Measurements from ENCODE around the gene MYT1. TPM values are rescaled to one million over a fixed set of nuclear protein-coding genes. Genes with fewer than 3 reads are reported as not detected.
"Not testable (repeated sequence)": the region's sequence is repeated elsewhere in the genome, so short reads cannot be mapped to it uniquely, and the experiment has no call there.

The MYT1 gene
- total RNA-seq, 1 donor from 2014 or later, result 0.74 TPM

DNA sequence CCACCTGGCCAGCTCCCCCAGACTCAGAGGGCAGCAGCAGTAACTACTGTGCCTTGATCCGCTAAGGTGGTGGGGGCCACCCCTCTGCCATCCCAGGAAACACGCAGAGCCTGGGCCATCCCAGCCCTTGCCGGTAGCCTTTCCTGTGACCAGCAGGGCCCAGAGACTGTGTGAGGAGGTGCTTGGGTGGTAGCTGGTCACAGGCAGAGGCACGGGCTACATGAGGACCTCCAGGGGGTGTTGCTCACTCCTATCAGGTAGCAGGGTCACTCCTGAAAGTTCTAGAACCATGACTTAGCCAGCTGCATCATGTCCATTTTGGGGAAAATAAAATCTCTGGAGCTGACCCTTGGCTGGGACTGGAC, 114.0 kb downstream of the MYT1 start:
- Mint-ChIP-seq H3K36me3 (ENCODE audit: low read depth, unreplicated experiment) (peaks cover 25% of the 10 kb centered on the region), H3K9me3 (ENCODE audit: unreplicated experiment) (no peaks in the 10 kb centered on the region), H3K4me3 (ENCODE audit: unreplicated experiment) (no peak overlapping the region), H3K27ac (ENCODE audit: unreplicated experiment) (no peak overlapping the region), H3K27me3 (ENCODE audit: unreplicated experiment) (peaks cover 3% of the 10 kb centered on the region), H3K4me1 (ENCODE audit: unreplicated experiment) (no peaks in the 10 kb centered on the region)
- DNase-seq (ENCODE audit: low spot score), result no peak
- TF ChIP-seq, protein P1, sequence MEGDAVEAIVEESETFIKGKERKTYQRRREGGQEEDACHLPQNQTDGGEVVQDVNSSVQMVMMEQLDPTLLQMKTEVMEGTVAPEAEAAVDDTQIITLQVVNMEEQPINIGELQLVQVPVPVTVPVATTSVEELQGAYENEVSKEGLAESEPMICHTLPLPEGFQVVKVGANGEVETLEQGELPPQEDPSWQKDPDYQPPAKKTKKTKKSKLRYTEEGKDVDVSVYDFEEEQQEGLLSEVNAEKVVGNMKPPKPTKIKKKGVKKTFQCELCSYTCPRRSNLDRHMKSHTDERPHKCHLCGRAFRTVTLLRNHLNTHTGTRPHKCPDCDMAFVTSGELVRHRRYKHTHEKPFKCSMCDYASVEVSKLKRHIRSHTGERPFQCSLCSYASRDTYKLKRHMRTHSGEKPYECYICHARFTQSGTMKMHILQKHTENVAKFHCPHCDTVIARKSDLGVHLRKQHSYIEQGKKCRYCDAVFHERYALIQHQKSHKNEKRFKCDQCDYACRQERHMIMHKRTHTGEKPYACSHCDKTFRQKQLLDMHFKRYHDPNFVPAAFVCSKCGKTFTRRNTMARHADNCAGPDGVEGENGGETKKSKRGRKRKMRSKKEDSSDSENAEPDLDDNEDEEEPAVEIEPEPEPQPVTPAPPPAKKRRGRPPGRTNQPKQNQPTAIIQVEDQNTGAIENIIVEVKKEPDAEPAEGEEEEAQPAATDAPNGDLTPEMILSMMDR (IDR thresholded peaks at IDR 0.05; ENCODE audit: unreplicated experiment), result no peak

DNA sequence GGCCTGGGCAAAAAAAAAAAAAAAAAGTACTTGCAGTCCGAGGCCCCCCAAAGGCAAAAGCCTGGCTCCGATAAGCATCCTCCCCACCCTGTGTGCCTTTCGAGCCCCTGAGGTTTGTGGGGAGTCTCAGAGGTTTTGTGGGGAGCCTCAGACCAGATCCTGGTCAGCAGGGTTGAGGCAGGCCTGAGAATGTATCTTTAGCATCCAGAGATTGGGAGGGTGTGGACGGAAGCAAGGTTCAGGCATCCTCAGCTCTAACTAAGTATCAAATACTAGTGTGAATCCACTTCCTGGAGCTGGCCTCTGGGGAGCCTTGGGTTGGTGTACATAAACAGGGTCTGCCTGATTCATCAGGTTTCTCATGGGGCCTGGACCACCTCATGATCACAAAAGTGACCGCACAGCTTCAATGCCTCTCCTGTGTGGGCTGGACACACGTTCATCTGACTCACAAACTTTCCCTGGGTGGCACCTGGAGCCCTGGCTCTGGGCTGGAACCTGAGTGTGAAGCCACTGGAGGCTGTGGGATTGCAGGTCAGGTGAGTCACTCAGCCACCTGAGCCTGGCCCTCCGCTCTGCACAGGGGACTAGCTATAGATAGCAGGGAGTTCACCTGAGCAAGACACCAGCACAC, 115.7 kb downstream of the MYT1 start:
- H3K4me1 Mint-ChIP-seq (ENCODE audit: unreplicated experiment), result no peaks in the 10 kb centered on the region
- no peak overlapping the region for H3K27ac Mint-ChIP-seq (ENCODE audit: unreplicated experiment)
- peaks cover 32% of the 10 kb centered on the region for H3K36me3 Mint-ChIP-seq (ENCODE audit: low read depth, unreplicated experiment)
- no peak overlapping the region for H3K4me3 Mint-ChIP-seq (ENCODE audit: unreplicated experiment)
- H3K27me3 Mint-ChIP-seq (ENCODE audit: unreplicated experiment), result peaks cover 4% of the 10 kb centered on the region
- no peaks in the 10 kb centered on the region for H3K9me3 Mint-ChIP-seq (ENCODE audit: unreplicated experiment)
- TF ChIP-seq, protein P1 (IDR thresholded peaks at IDR 0.05; ENCODE audit: unreplicated experiment), result no peak
- DNase-seq (ENCODE audit: low spot score), result no peak

DNA sequence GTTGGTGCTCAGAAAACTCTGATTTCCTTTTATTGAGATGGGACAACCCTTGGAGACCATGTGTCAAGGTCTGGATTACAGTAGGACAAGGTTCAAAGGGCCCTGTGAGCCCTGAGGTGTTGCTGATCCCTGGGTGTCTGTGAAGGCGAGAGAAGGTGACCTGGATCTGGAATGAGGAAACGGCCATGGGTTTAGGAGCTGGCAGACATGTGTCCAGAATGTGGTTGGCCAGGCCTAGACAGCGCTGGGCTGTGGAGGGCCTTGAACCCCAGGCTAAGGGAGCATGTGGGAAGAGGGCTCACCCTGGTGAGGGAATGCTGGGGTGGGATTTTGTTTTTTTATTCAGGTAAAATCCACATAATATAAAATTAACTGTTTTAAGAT, 116.2 kb downstream of the MYT1 start:
- peaks cover 5% of the 10 kb centered on the region for H3K27me3 Mint-ChIP-seq (ENCODE audit: unreplicated experiment)
- no peak for DNase-seq (ENCODE audit: low spot score)
- no peaks in the 10 kb centered on the region for H3K9me3 Mint-ChIP-seq (ENCODE audit: unreplicated experiment)
- no peak overlapping the region for H3K4me3 Mint-ChIP-seq (ENCODE audit: unreplicated experiment)
- no peak overlapping the region for H3K27ac Mint-ChIP-seq (ENCODE audit: unreplicated experiment)
- no peaks in the 10 kb centered on the region for H3K4me1 Mint-ChIP-seq (ENCODE audit: unreplicated experiment)
- TF ChIP-seq, protein P1 (IDR thresholded peaks at IDR 0.05; ENCODE audit: unreplicated experiment), result no peak
- H3K36me3 Mint-ChIP-seq (ENCODE audit: low read depth, unreplicated experiment), result peaks cover 33% of the 10 kb centered on the region

DNA sequence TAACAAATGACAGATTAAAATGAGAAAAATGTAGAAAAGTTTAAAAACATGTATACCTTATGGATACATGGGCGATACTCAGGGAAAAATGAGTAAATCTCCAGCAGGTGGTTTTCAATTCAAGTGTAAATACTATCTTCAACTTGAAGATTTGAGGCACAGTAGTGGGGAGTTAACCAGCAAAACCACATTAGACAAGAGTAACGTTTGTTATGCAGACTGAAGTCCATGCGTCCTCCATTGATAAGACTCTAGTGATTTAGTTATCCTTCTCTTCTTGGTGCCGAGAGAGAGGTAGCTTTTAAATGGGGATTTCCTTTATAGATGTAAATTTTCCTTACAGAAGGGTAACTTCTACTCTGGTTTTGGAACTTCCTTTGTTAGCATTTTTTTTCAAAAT, 119.4 kb downstream of the MYT1 start:
- peaks cover 15% of the 10 kb centered on the region for H3K36me3 Mint-ChIP-seq (ENCODE audit: low read depth, unreplicated experiment)
- no peaks in the 10 kb centered on the region for H3K4me1 Mint-ChIP-seq (ENCODE audit: unreplicated experiment)
- H3K27ac Mint-ChIP-seq (ENCODE audit: unreplicated experiment), result no peak overlapping the region
- H3K4me3 Mint-ChIP-seq (ENCODE audit: unreplicated experiment), result no peak overlapping the region
- peaks cover 5% of the 10 kb centered on the region for H3K27me3 Mint-ChIP-seq (ENCODE audit: unreplicated experiment)
- TF ChIP-seq, protein P1 (IDR thresholded peaks at IDR 0.05; ENCODE audit: unreplicated experiment), result no peak
- no peak for DNase-seq (ENCODE audit: low spot score)
- no peaks in the 10 kb centered on the region for H3K9me3 Mint-ChIP-seq (ENCODE audit: unreplicated experiment)

DNA sequence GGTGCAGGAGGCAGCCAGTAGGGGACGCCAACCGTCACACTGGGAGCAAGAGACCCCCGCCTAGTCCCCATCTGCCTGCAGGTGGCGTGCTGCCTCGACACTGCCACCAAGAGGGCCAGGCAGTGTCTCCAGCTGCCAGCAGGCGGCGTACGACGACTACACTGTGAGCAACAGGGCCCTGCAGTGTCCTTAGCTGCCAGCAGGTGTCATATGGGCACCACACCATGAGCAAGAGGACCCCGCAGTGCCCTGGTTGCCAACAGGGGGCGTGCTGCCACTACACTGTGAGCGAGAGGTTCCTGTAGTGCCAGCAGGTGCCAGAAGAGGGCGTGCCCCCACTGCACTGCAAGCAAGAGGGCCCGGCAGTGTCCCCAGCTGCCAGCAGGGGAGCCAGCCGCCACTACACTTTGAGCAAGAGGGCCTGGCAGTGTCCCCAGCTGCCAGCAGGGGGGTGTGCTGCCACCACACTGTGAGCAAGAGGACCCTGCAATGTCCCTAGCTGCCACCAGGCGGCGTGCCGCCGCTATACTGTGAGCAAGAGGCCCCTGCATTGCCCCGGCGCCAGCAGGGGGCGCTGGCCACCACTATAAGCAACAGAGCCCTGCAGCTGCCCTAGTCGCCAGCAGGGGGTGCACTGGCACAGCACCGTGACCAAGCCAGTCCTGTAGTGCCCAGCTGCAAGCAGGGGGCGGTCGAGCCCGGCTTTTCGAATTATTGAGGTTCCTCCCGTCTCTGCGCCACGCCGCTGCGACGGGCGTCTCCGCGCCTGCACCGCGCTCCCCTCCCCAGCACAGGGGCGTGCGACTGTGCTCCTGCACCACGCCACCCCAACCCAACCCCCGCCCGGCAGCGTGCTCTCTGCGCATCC, 121.6 kb downstream of the MYT1 start:
- peaks cover 11% of the 10 kb centered on the region for H3K36me3 Mint-ChIP-seq (ENCODE audit: low read depth, unreplicated experiment)
- H3K27ac Mint-ChIP-seq (ENCODE audit: unreplicated experiment); H3K27me3 Mint-ChIP-seq (ENCODE audit: unreplicated experiment); H3K4me1 Mint-ChIP-seq (ENCODE audit: unreplicated experiment); H3K9me3 Mint-ChIP-seq (ENCODE audit: unreplicated experiment); H3K4me3 Mint-ChIP-seq (ENCODE audit: unreplicated experiment): not testable (repeated sequence)
- TF ChIP-seq, protein P1 (IDR thresholded peaks at IDR 0.05; ENCODE audit: unreplicated experiment), result peak; percentile 99
- peak; percentile 57 for DNase-seq (ENCODE audit: low spot score)

DNA sequence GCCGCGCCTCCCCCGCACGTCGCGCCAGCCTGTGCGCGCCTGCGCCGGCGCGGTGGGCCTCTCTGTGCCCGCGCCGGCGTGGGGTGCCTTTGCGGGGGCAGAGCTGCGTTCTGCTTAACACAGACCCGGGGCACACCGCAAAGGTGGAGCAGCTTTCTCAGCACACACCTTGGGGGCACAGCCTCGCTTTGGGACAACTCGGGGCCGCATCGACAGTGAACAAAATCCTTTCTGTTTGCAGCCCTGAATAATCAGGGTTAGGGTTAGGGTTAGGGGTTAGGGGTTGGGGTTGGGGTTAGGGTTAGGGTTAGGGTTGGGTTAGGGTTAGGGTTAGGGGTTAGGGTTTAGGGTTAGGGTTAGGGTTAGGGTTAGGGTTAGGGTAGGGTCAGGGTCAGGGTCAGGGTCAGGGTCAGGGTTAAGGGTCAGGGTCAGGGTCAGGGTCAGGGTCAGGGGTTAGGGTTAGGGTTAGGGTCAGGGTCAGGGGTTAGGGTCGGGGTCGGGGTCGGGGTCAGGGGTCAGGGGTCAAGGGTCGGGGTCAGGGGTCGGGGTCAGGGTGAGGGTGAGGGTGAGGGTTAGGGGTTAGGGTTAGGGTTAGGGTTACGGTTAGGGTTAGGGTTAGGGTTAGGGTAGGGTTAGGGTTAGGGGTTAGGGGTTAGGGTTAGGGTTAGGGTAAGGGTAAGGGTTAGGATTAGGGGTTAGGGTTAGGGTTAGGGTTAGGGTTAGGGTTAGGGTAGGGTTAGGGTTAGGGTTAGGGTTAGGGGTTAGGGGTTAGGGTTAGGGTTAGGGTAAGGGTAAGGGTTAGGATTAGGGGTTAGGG, 122.4 kb downstream of the MYT1 start:
- H3K4me3 Mint-ChIP-seq (ENCODE audit: unreplicated experiment); H3K9me3 Mint-ChIP-seq (ENCODE audit: unreplicated experiment); H3K4me1 Mint-ChIP-seq (ENCODE audit: unreplicated experiment); DNase-seq (ENCODE audit: low spot score); H3K27ac Mint-ChIP-seq (ENCODE audit: unreplicated experiment); H3K27me3 Mint-ChIP-seq (ENCODE audit: unreplicated experiment): not testable (repeated sequence)
- peaks cover 11% of the 10 kb centered on the region for H3K36me3 Mint-ChIP-seq (ENCODE audit: low read depth, unreplicated experiment)

DNA sequence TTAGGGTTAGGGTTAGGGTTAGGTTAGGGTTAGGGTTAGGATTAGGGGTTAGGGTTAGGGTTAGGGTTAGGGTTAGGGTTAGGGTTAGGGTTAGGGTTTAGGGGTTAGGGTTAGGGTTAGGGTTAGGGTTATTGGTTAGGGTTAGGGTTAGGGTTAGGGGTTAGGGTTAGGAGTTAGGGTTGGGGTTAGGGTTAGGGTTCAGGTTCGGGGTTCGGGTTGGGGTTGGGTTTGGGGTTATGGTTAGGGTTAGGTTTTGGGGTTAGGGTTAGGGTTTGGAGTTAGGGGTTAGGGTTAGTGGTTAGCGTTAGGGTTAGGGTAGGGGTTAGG, 123.0 kb downstream of the MYT1 start:
- not testable (repeated sequence) for H3K4me1 Mint-ChIP-seq (ENCODE audit: unreplicated experiment); H3K4me3 Mint-ChIP-seq (ENCODE audit: unreplicated experiment); H3K9me3 Mint-ChIP-seq (ENCODE audit: unreplicated experiment); H3K27me3 Mint-ChIP-seq (ENCODE audit: unreplicated experiment); DNase-seq (ENCODE audit: low spot score); H3K27ac Mint-ChIP-seq (ENCODE audit: unreplicated experiment)
- H3K36me3 Mint-ChIP-seq (ENCODE audit: low read depth, unreplicated experiment), result peaks cover 11% of the 10 kb centered on the region

Measured in endothelial cell (in vitro differentiated cells).